PFSK-1 (cell line): Measurements from ENCODE around the gene EXD3.

Experiments
- FOXP2 ChIP-seq: optimal IDR thresholded peaks from 2 replicates; pipeline ENCODE3; 2011; ENCODE audit warnings: borderline replicate concordance, control low read depth, inconsistent platforms; ENCODE audit not compliant: insufficient read depth; ENCODE audit errors: extremely low read length, extremely low read depth
- POLR2AphosphoS5 ChIP-seq: IDR thresholded peaks from 2 replicates; pipeline ENCODE4 v1.6.1; 2012; ENCODE audit warnings: low read depth, mild to moderate bottlenecking, control low read depth, low read length, moderate library complexity
- REST ChIP-seq, 2 experiments: IDR thresholded peaks; 2 replicates each; pipeline versions ENCODE4 v1.6.1 to v1.8.0; 2011 to 2012; ENCODE audit warnings: low read depth in 2 of 2, low read length in 2 of 2, control low read depth in 1 of 2, inconsistent platforms in 1 of 2, mild to moderate bottlenecking in 1 of 2, moderate library complexity in 1 of 2; ENCODE audit not compliant: insufficient read depth in 1 of 2
- SIN3A ChIP-seq: IDR thresholded peaks from 2 replicates; pipeline ENCODE4 v1.6.1; 2012; ENCODE audit warnings: mild to moderate bottlenecking, low read length, moderate library complexity, borderline replicate concordance; ENCODE audit not compliant: insufficient read depth
- TAF1 ChIP-seq: IDR thresholded peaks from 2 replicates; pipeline ENCODE4 v1.6.1; 2012; ENCODE audit warnings: low read length, control low read depth, borderline replicate concordance; ENCODE audit not compliant: insufficient read depth

The EXD3 gene

GRCh38 chr9:137441289-137441934 is 18.4 kb upstream of the EXD3 start, which contains the start of gene ENTPD8:
TSS of gene ENTPD8 (minus strand) at chr9:137441357. CDS start at chr9:137438285, 3,072 bp downstream.
- TF ChIP-seq POLR2AphosphoS5: no peak
- TF ChIP-seq REST (IDR thresholded peaks at IDR 0.05; ENCODE audit: insufficient read depth in 1 of 2, low read depth in 2 of 2, low read length in 2 of 2): no peak
- TF ChIP-seq FOXP2: no peak
- TF ChIP-seq SIN3A: no peak; the same call in 1 of the 2 replicates
- no peak for TF ChIP-seq TAF1

GRCh38 chr9:137439158-137439714 is 16.3 kb upstream of the EXD3 start:
- no peak for TF ChIP-seq POLR2AphosphoS5
- TF ChIP-seq FOXP2: no peak
- TF ChIP-seq SIN3A: no peak
- no peak for TF ChIP-seq REST (IDR thresholded peaks at IDR 0.05; ENCODE audit: insufficient read depth in 1 of 2, low read depth in 2 of 2, low read length in 2 of 2)
- no peak for TF ChIP-seq TAF1

GRCh38 chr9:137438591-137439157 is 15.7 kb upstream of the EXD3 start:
- TF ChIP-seq SIN3A: no peak
- TF ChIP-seq REST (IDR thresholded peaks at IDR 0.05; ENCODE audit: insufficient read depth in 1 of 2, low read depth in 2 of 2, low read length in 2 of 2): no peak
- TF ChIP-seq POLR2AphosphoS5: no peak
- TF ChIP-seq FOXP2: no peak
- no peak for TF ChIP-seq TAF1

- TF ChIP-seq SIN3A (no peak), REST (IDR thresholded peaks at IDR 0.05; ENCODE audit: insufficient read depth in 1 of 2, low read depth in 2 of 2, low read length in 2 of 2) (no peak), POLR2AphosphoS5 (no peak), FOXP2 (no peak), TAF1 (no peak)
Measured at GRCh38 chr9:137437691-137438590, 15.0 kb upstream of the EXD3 start.
